Left ventricle myocardium inferior (tissue), 1 donor: ENCODE measurements around the gene UROS. TPM values are rescaled to one million over a fixed set of nuclear protein-coding genes. Genes with fewer than 3 reads are reported as not detected.

ENCODE experiments used
- DNase-seq: peaks from one replicate; pipeline ENCODE4 v3.0.0-alpha.2; 2020
- H3K27ac ChIP-seq: fragments of 200-600 bp; replicated peaks from 2 replicates; pipeline ENCODE4 v1.8.0; 2021
- H3K27me3 ChIP-seq: fragments of 200-600 bp; 2 replicates; pipeline ENCODE4 v1.8.0; 2021; ENCODE audit warnings: low read depth
- H3K36me3 ChIP-seq: fragments of 200-600 bp; 2 replicates; pipeline ENCODE4 v1.8.0; 2021
- H3K4me1 ChIP-seq: fragments of 200-600 bp; 2 replicates; pipeline ENCODE4 v1.8.0; 2021
- H3K4me3 ChIP-seq: fragments of 200-600 bp; 2 replicates; pipeline ENCODE4 v1.8.0; 2021; ENCODE audit warnings: mild to moderate bottlenecking, moderate library complexity
- H3K9me3 ChIP-seq: fragments of 200-600 bp; replicated peaks from 2 replicates; pipeline ENCODE4 v1.8.0; 2021
- intact Hi-C: fragments of 100-400 bp; cut with micrococcal nuclease; formaldehyde crosslinking; loops from one replicate; pipeline ENCODE4 v1.11.0; 2022
- total RNA-seq: library from RNA; stranded (reverse); fragmentation: NEBNext Ultra II Directional; extraction: Animal tissue kit (Norgen Biotek cat#: 25700); gene quantifications from one replicate; pipeline ENCODE4 v1.2.1, GENCODE V29; 2021
- TF ChIP-seq, protein P1 (sequence below): fragments of 200-600 bp; IDR thresholded peaks from 2 replicates; pipeline ENCODE4 v1.8.0; 2021; ENCODE audit warnings: antibody characterized with exemption, mild to moderate bottlenecking, borderline replicate concordance
- donor health status: DM: no; HTN: yes; CAD: no; lungs with severe emphysema.

UROS gene
- total RNA-seq, 1 donor from 2014 or later, result 80.4 TPM

DNA sequence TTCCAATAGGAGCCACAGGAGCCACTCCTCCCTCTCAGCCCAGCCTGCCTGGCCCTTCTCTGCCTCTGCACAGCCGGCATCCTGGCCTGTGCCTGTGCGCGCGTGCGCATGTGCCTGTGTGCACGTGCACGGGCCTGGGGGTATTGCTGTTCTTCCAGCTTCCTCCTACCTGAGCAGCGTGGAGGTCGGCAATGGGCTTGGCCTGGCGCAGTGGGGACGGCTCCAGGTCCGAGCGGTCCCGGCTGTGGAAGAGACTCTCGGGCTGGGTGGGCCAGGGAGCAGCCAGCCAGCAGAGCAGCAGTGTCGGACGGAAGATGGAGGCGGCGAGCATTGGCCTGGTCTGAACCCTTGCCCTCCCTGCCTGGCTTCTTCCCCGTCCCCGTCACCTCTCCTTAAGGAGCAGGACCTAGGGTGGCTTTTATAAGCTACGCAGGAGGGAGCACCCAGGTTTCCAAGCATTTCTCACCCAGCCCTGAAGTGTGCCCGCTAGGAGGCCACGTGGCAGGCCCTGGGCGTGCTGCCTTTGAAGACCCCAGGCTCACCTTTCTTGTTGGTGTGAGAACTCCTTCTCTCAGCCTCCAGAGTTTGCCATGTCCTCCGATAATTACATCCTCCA, 47.5 kb downstream of the UROS start, which contains the start of gene MMP21:
TSS of gene MMP21 (minus strand) at position 331 of the 616 bp plus-strand sequence. CDS start at position 331, 0 bp downstream.
- Histone ChIP-seq H3K36me3 (no peaks in the 10 kb centered on the region), H3K27me3 (peaks cover 3% of the 10 kb centered on the region), H3K9me3 (peaks cover 4% of the 10 kb centered on the region), H3K4me3 (no peak within 1 kb of the TSS), H3K4me1 (no peaks in the 10 kb centered on the region), H3K27ac (no peak within 1 kb of the TSS)
- TF ChIP-seq, protein P1, sequence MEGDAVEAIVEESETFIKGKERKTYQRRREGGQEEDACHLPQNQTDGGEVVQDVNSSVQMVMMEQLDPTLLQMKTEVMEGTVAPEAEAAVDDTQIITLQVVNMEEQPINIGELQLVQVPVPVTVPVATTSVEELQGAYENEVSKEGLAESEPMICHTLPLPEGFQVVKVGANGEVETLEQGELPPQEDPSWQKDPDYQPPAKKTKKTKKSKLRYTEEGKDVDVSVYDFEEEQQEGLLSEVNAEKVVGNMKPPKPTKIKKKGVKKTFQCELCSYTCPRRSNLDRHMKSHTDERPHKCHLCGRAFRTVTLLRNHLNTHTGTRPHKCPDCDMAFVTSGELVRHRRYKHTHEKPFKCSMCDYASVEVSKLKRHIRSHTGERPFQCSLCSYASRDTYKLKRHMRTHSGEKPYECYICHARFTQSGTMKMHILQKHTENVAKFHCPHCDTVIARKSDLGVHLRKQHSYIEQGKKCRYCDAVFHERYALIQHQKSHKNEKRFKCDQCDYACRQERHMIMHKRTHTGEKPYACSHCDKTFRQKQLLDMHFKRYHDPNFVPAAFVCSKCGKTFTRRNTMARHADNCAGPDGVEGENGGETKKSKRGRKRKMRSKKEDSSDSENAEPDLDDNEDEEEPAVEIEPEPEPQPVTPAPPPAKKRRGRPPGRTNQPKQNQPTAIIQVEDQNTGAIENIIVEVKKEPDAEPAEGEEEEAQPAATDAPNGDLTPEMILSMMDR, result no peak
- no peak for DNase-seq
- intact Hi-C loops, result no loop called here

DNA sequence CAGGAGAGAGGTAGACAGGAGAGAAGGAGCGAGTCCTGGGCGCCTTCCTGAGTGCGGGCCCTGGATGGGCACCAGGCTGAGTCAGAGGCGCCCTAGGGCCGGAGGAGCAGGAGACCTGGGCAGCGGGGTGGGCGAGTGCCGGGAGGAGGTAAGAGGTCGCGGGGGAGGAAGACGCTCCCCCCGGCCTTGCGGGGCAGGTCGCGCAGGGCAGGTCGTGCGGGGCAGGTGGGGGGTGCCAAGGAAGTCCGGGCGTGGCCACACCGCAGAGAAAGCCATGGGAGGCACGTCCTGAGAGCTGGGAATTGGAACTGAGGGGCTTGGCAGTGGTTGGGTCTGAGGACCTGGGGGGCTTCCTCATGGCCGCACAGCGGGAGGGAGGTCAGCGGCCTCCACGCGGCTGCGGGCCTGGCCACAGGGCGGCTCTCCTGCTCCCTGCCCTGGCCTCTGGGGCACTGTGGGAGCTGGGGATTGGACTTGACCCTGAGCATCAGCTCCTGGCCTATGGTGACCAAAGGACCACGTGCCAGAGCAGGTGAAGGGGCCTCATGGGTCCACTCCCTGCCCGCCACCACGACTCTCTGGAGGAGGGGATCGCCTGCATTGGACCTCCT, 48.4 kb downstream of the UROS start:
- Histone ChIP-seq H3K27me3 (peaks cover 3% of the 10 kb centered on the region), H3K9me3 (no peaks in the 10 kb centered on the region), H3K4me3 (no peak overlapping the region), H3K4me1 (no peaks in the 10 kb centered on the region), H3K36me3 (no peaks in the 10 kb centered on the region), H3K27ac (no peak overlapping the region)
- no peak for DNase-seq
- TF ChIP-seq, protein P1, result no peak
- intact Hi-C loops, result no loop called here

DNA sequence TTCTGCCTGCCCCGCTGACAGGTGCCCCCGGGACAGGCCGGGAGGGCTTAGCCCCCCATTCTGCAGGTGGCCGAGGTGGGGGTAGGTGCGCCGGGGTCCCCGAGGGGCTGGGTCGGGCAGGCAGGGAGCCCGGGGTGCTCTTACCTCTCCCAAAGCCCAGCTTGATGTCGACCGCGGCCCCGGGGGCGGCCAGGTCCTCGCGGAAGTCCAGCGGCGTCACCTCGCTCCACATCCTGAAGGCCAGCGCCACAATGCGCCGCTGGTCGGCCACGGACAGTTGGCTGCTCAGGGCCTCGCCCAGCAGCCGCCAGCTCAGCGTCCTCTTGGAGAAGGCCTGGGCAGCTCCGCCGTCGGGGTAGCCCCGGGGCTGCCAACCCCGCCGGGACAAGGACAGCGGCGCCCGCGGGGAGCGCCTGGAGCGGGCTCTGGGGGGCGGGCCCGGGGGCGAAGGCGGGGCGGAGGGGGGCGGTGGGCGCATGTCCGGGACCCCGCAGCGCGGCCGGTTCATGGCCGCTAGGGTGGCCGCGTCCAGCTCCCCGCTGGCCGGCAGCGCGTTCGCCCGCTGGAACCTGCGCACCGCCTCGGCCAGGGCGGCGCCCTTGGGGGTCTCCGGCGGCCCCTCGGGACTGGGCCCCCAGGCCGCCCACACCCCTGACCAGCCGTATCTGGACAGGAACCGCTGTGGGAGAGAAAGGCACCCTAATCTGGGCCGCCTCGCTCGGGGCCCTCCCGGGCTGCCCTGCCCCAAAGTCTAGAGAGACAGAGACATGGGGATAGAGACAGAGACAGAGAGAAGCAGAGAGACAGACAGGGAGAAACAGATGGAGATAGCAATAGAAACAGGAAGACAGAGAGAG, 49.1 kb downstream of the UROS start:
- TF ChIP-seq, protein P1, result no peak
- H3K27ac ChIP-seq, result no peak overlapping the region
- peaks cover 4% of the 10 kb centered on the region for H3K4me1 ChIP-seq
- DNase-seq, result no peak
- intact Hi-C loops, result no loop called here
- H3K36me3 ChIP-seq, result no peaks in the 10 kb centered on the region
- H3K4me3 ChIP-seq, result peak overlapping the region; percentile 32
- H3K27me3 ChIP-seq, result peaks cover 3% of the 10 kb centered on the region
- H3K9me3 ChIP-seq, result no peaks in the 10 kb centered on the region

DNA sequence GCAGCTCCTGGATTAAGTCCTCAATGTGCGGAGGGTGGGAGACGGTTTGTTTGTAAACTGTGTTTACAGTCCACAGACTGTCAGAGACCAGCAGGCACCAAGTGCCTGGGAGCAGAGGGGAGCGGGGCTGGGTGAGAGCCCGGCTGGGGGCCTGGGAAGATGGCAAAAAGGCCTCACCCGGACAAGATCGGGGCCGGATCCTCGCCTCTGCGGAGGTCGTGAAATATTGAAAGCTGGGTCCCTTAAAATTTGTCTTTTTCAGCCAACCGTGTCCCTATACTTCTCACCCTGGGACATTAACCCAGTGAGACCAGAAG, 50.2 kb downstream of the UROS start:
- TF ChIP-seq, protein P1, result no peak
- H3K27me3 ChIP-seq, result peaks cover 3% of the 10 kb centered on the region
- no peak for DNase-seq
- H3K9me3 ChIP-seq, result no peaks in the 10 kb centered on the region
- H3K36me3 ChIP-seq, result no peaks in the 10 kb centered on the region
- H3K27ac ChIP-seq, result no peak overlapping the region
- H3K4me1 ChIP-seq, result peaks cover 15% of the 10 kb centered on the region
- intact Hi-C loops, result no loop called here
- H3K4me3 ChIP-seq, result no peak overlapping the region

DNA sequence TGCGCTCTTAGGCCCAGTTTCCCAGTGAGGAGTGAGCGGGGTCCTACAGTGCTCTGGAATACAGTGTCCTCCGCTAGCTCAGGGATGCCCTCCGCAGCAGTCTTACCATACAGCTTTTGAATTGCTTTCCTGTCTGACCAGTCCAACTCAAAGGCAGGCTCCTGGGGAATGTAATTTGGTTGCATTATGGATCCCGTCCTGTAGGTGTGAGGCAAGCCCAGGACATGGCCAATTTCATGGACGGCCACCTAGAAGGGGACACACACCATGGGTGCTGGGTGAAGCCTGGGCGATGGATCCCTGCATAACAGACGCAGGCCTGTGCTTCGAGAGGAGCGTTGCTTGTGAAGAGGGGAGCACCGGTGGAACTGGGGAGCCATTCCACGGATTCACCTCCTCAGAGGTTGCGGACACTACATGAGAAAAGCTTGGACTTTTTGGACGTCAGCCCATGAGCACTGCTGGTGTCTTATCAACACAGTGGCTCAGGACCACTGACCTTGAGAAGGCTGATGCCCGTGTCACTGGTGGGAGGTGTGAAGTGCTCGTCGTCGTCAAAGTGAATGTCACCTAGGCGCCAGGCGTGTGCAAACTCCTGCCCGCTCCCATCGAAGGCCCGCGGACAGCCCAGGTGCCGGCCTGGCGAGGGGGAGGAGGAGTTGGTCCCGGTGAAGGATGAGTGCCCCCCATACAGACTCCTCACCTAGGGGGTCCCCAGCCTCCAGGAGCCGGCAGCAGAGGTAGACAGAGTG, 50.8 kb downstream of the UROS start:
- H3K27ac ChIP-seq, result no peak overlapping the region
- H3K4me1 ChIP-seq, result peaks cover 20% of the 10 kb centered on the region
- intact Hi-C loops, result no loop called here
- H3K9me3 ChIP-seq, result no peaks in the 10 kb centered on the region
- H3K4me3 ChIP-seq, result no peak overlapping the region
- H3K36me3 ChIP-seq, result peaks cover under 1% of the 10 kb centered on the region
- TF ChIP-seq, protein P1, result no peak
- H3K27me3 ChIP-seq, result peaks cover 3% of the 10 kb centered on the region
- DNase-seq, result no peak
